BJ (cell line): ENCODE data around the gene CARHSP1. TPM values are rescaled to one million over a fixed set of nuclear protein-coding genes. Genes with fewer than 3 reads are reported as not detected.

Experiments used
- CTCF ChIA-PET: fragments of 350-600 bp; formaldehyde crosslinking; extraction: SDS; loops from one replicate; lab custom pipeline; 2021; ENCODE audit warnings: antibody characterized with exemption, inconsistent platforms; lab: Yijun Ruan, JAX
- POLR2A ChIA-PET: fragments of 300-600 bp; sonication (Branson Sonifier 250); formaldehyde crosslinking; extraction: SDS; loops from one replicate; lab custom pipeline; 2021; ENCODE audit warnings: antibody characterized with exemption; lab: Charles Lee
- DNase-seq: peaks from one replicate; pipeline ENCODE4 v3.0.0-alpha.2; 2011; ENCODE audit warnings: low read depth
- H3K27me3 ChIP-seq: 2 replicates; pipeline ENCODE4 v1.6.0; 2011; ENCODE audit warnings: low read length; ENCODE audit not compliant: control insufficient read depth, insufficient read depth
- H3K36me3 ChIP-seq: 2 replicates; pipeline ENCODE4 v1.5.1; 2011; ENCODE audit warnings: low read length; ENCODE audit not compliant: control insufficient read depth, insufficient read depth
- H3K4me3 ChIP-seq: 2 replicates; pipeline ENCODE4 v1.5.1; 2011; ENCODE audit warnings: low read depth, mild to moderate bottlenecking, control low read depth, low read length
- CTCF ChIP-seq: IDR thresholded peaks from 2 replicates; pipeline ENCODE4 v1.5.1; 2011; ENCODE audit warnings: low read depth, mild to moderate bottlenecking, control low read depth, inconsistent platforms, low read length, moderate library complexity; ENCODE audit not compliant: insufficient read depth
- polyA plus RNA-seq: library from polyadenylated mRNA; depleted of rRNA; stranded (reverse); fragments of >200 nt; gene quantifications from 2 replicates; pipeline ENCODE4 v1.2.3, GENCODE V29; 2011

CARHSP1 gene
- polyA plus RNA-seq, 1 experiment, result 119 TPM

GRCh38 chr16:8831871-8832716, 36.7 kb downstream of the CARHSP1 start:
- no peaks in the 10 kb centered on the region for H3K27me3 ChIP-seq
- no peak overlapping the region for H3K4me3 ChIP-seq
- peaks cover 20% of the 10 kb centered on the region for H3K36me3 ChIP-seq
- TF ChIP-seq CTCF, result no peak
- DNase-seq, result no peak
- ChIA-PET POLR2A (no interaction called here), CTCF (interaction anchor here (0.9 kb wide), 1 partner anchor 48 kb away, joined by 3 read pairs; no protein-coding TSS in a partner anchor)

GRCh38 chr16:8831450-8831849, 37.4 kb downstream of the CARHSP1 start:
- TF ChIP-seq CTCF, result no peak
- peaks cover 20% of the 10 kb centered on the region for H3K36me3 ChIP-seq
- no peak for DNase-seq
- CTCF ChIA-PET, result interaction anchor here (0.9 kb wide), 1 partner anchor 49 kb away, joined by 3 read pairs; no protein-coding TSS in a partner anchor
- no peaks in the 10 kb centered on the region for H3K27me3 ChIP-seq
- POLR2A ChIA-PET, result no interaction called here
- H3K4me3 ChIP-seq, result no peak overlapping the region

- TF ChIP-seq CTCF, result no peak
- POLR2A ChIA-PET, result no interaction called here
- CTCF ChIA-PET, result no interaction called here
Observed at GRCh38 chr16:8828541-8829165, 40.2 kb downstream of the CARHSP1 start.

GRCh38 chr16:8826278-8826879, 42.4 kb downstream of the CARHSP1 start:
- no peak for DNase-seq
- no peak for TF ChIP-seq CTCF
- peaks cover 12% of the 10 kb centered on the region for H3K36me3 ChIP-seq
- POLR2A ChIA-PET, result no interaction called here
- no peak overlapping the region for H3K4me3 ChIP-seq
- CTCF ChIA-PET, result no interaction called here
- H3K27me3 ChIP-seq, result no peaks in the 10 kb centered on the region

More at GRCh38 chr16:8828541-8829165, 40.2 kb downstream of the CARHSP1 start:
- no peak for DNase-seq
- Histone ChIP-seq H3K27me3 (no peaks in the 10 kb centered on the region), H3K4me3 (no peak overlapping the region), H3K36me3 (peaks cover 20% of the 10 kb centered on the region)

- no peak for TF ChIP-seq CTCF
- no peak overlapping the region for H3K4me3 ChIP-seq
- peaks cover 15% of the 10 kb centered on the region for H3K36me3 ChIP-seq
- DNase-seq, result no peak
- H3K27me3 ChIP-seq, result no peaks in the 10 kb centered on the region
- ChIA-PET CTCF (interaction anchor here (1.5 kb wide), 1 partner anchor 58 kb away, joined by 4 read pairs; no protein-coding TSS in a partner anchor), POLR2A (no interaction called here)
Observed at GRCh38 chr16:8822403-8822802, 46.4 kb downstream of the CARHSP1 start.
